Activated T-helper 1 cell treated with anti-CD3 and anti-CD28 coated beads, Interleukin-12 subunit alpha, Interleukin-12 subunit beta, Interleukin-2, Interleukin-4 antibody, amounts not matched to agents 30 ng/mL and 10 ng/mL and 1 ng/mL, durations not matched to agents 14 hours and 24 hours and 36 hours (primary cell): ENCODE results near the gene MEGF6. TPM values are rescaled to one million over a fixed set of nuclear protein-coding genes. Genes with fewer than 3 reads are reported as not detected.
"Not testable (repeated sequence)": the region's sequence is repeated elsewhere in the genome, so short reads cannot be mapped to it uniquely, and the experiment has no call there.

Experiments used
- DNase-seq: peaks from one replicate; pipeline ENCODE4 v3.0.0; 2021; ENCODE audit warnings: low spot score
- H3K27ac Mint-ChIP-seq: one replicate; pipeline ENCODE4 v1.8.0; 2021; ENCODE audit warnings: mild to moderate bottlenecking, mixed read lengths
- H3K27me3 Mint-ChIP-seq: one replicate; pipeline ENCODE4 v1.8.0; 2022; ENCODE audit warnings: mild to moderate bottlenecking, moderate library complexity, mixed read lengths; ENCODE audit not compliant: insufficient read depth
- H3K36me3 Mint-ChIP-seq: one replicate; pipeline ENCODE4 v1.8.0; 2021; ENCODE audit warnings: low read depth, mixed read lengths
- H3K4me1 Mint-ChIP-seq: one replicate; pipeline ENCODE4 v1.8.0; 2021; ENCODE audit warnings: low read depth, mixed read lengths
- H3K4me3 Mint-ChIP-seq: one replicate; pipeline ENCODE4 v1.8.0; 2021; ENCODE audit warnings: mild to moderate bottlenecking, moderate library complexity, mixed read lengths
- H3K9me3 Mint-ChIP-seq: one replicate; pipeline ENCODE4 v1.8.0; 2021; ENCODE audit warnings: mixed read lengths
- intact Hi-C: fragments of 100-400 bp; cut with micrococcal nuclease; formaldehyde crosslinking; loops from one replicate; pipeline ENCODE4 v1.15.1; 2024
- total RNA-seq: library from RNA; stranded (reverse); gene quantifications from 2 replicates; pipeline ENCODE4 v1.2.3, GENCODE V29; 2022

The MEGF6 gene
- total RNA-seq, 1 donor from 2014 or later, result 1.2 TPM

- H3K4me1 Mint-ChIP-seq, DNase-seq, H3K9me3 Mint-ChIP-seq, H3K36me3 Mint-ChIP-seq, intact Hi-C loops, H3K27ac Mint-ChIP-seq, H3K27me3 Mint-ChIP-seq, H3K4me3 Mint-ChIP-seq: not testable (repeated sequence)
Measured at GRCh38 chr1:3572638-3573037, 38.7 kb downstream of the MEGF6 start.

DNA sequence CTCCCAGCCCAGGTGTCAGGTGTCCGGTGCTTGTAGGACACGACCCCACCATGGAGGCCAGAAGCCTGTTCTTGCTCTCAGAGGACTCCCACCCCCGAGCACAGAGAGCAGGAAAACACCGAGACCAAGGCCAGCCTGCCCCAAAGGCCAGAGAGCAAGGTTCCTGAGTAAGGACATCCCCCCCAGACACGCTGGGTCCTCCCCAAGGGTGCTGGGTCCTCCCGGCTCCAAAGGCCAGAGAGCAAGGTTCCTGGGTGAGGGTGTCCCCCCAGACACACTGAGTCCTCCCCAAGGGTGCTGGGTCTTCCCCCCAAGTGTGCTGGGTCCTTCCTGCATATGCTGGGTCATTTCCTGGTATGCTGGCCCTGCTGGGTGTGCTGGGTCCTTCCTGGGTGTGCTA is 40.0 kb downstream of the MEGF6 start:
- Mint-ChIP-seq H3K9me3 (no peaks in the 10 kb centered on the region), H3K36me3 (no peaks in the 10 kb centered on the region), H3K4me3 (no peak overlapping the region), H3K27ac (no peak overlapping the region), H3K27me3 (no peaks in the 10 kb centered on the region), H3K4me1 (no peaks in the 10 kb centered on the region)
- intact Hi-C loops, result no loop called here
- DNase-seq, result no peak

- Mint-ChIP-seq H3K4me3 (no peak overlapping the region), H3K9me3 (no peaks in the 10 kb centered on the region), H3K27ac (no peak overlapping the region), H3K27me3 (no peaks in the 10 kb centered on the region), H3K36me3 (no peaks in the 10 kb centered on the region), H3K4me1 (no peaks in the 10 kb centered on the region)
- intact Hi-C loops, result no loop called here
- DNase-seq, result no peak
Measured at GRCh38 chr1:3570066-3570986, 41.0 kb downstream of the MEGF6 start.

DNA sequence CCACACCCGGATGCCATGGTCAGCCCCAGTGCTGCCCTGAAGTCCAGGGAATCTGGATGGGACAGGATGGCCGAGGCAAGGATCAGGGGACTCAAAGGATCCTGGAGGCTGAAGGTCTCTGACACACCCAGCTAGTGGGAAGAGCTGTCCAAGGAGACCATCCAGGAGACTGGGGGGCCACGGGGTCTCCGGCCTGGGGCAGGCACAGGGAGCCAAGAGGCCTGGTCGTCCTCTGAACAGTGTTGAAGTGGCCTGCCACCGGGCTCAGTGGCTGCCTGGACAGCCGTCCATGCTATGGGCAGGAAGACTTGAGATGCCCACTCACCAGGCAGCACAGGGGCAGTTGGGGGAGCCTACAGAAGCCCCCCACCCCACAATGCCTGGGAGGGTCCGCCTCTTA is 41.9 kb downstream of the MEGF6 start:
- Mint-ChIP-seq H3K27ac (no peak overlapping the region), H3K36me3 (no peaks in the 10 kb centered on the region), H3K4me3 (no peak overlapping the region), H3K4me1 (no peaks in the 10 kb centered on the region), H3K9me3 (no peaks in the 10 kb centered on the region), H3K27me3 (no peaks in the 10 kb centered on the region)
- DNase-seq, result no peak
- intact Hi-C loops, result no loop called here

GRCh38 chr1:3568815-3569435 is 42.4 kb downstream of the MEGF6 start:
- Mint-ChIP-seq H3K27me3 (no peaks in the 10 kb centered on the region), H3K36me3 (no peaks in the 10 kb centered on the region), H3K4me3 (no peak overlapping the region), H3K9me3 (no peaks in the 10 kb centered on the region), H3K4me1 (no peaks in the 10 kb centered on the region), H3K27ac (no peak overlapping the region)
- intact Hi-C loops, result no loop called here
- DNase-seq, result no peak

DNA sequence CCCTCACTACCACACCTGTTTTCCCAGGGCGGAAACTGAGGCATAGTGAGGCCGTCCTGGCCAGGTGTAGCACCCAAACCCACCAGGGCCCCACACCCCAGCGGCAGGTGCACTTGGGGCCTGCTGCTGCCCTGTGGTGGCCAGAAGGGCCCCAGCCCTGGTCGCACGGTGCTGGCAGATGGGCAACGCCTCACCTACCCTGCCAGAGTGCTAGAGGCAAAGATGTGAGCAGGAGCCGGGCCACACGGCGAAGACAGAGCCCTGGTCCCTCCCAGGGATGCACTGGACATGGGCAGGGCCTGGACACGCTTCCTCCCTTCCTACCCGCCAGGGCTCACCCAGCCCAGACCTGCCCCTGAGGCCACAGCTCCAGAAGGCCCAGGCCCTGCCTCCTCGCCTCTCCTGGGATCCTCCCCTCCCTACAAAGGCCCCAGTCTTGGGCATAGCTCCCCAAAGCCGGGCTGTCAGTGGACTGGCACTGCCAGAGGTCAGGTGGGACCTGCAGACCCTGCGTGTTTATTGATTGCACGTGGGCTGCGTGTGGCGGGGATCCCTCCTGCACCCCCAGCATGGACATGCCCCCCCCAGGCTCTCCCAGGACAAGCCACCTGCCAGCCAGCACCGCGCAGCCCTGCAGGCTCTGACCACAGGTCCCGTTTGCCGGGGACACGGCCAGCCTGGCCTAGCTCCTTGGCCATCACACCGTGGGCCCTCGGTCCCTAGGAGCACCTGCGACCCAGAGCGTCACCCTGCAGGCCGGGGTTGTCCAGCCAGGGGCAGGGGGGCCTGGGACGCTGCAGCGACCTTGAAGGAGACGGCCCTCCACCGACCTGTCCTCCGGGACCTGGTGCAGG is 44.1 kb downstream of the MEGF6 start:
- H3K27me3 Mint-ChIP-seq, result no peaks in the 10 kb centered on the region
- H3K27ac Mint-ChIP-seq, result no peak overlapping the region
- no peak overlapping the region for H3K4me3 Mint-ChIP-seq
- H3K9me3 Mint-ChIP-seq, result no peaks in the 10 kb centered on the region
- intact Hi-C loops, result no loop called here
- H3K4me1 Mint-ChIP-seq, result no peaks in the 10 kb centered on the region
- H3K36me3 Mint-ChIP-seq, result no peaks in the 10 kb centered on the region
- no peak for DNase-seq

GRCh38 chr1:3566003-3566885 is 45.1 kb downstream of the MEGF6 start:
- Mint-ChIP-seq H3K4me3 (no peak overlapping the region), H3K9me3 (no peaks in the 10 kb centered on the region), H3K4me1 (no peaks in the 10 kb centered on the region), H3K27ac (no peak overlapping the region), H3K36me3 (no peaks in the 10 kb centered on the region), H3K27me3 (no peaks in the 10 kb centered on the region)
- no peak for DNase-seq
- intact Hi-C loops, result no loop called here

DNA sequence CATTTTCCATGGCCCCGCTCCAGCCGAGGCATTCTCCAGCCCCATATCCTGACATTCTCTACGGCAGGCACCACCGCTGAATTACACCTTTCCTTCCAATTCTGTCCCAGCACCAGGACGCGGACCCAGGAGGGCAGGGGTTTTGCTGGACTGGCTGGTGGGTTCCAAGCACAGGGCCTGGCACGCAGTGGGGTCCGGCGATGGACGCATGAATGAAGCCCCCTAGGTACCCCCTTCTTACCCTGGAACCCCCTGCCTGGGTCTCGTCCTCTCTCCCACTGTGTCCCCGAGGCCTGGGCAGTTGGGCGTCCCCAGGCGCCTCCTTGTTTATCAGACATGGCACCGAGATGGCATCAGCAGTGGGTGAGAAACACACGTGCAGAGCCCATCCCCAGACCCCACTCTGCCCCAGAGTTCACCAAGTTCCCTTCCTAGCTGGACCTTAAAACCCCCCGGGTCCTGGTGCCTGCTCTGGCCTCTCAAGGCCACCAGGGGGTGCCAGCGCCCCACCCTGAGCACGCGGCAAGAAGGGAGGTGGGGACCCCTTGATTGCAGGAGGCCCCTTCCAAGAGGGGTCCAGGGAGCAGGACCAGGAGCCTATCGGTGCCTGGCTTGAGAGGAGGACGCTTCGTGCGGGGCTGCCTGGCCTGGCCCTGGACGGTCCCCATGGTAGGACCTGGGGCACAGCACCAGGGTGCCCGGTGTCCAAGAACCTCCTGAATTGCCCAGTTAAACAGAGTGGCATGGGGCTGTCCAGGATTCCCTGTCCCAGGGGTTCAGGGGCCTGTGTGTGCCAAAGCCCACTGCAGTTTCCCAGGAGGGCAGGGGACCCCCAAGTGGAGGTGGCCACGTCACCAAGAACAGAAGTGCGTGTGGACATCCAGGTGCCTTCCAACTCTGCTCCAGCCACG is 46.1 kb downstream of the MEGF6 start:
- Mint-ChIP-seq H3K27me3 (no peaks in the 10 kb centered on the region), H3K36me3 (no peaks in the 10 kb centered on the region), H3K9me3 (no peaks in the 10 kb centered on the region), H3K4me1 (no peaks in the 10 kb centered on the region), H3K4me3 (no peak overlapping the region), H3K27ac (no peak overlapping the region)
- no peak for DNase-seq
- intact Hi-C loops, result loop anchor here (1.0 kb wide), 2 partner anchors 54 to 159 kb away; no protein-coding TSS in a partner anchor

GRCh38 chr1:3563610-3564009 is 47.7 kb downstream of the MEGF6 start:
- intact Hi-C loops, result no loop called here
- Mint-ChIP-seq H3K27me3 (no peaks in the 10 kb centered on the region), H3K9me3 (no peaks in the 10 kb centered on the region), H3K27ac (no peak overlapping the region), H3K36me3 (no peaks in the 10 kb centered on the region), H3K4me3 (no peak overlapping the region), H3K4me1 (no peaks in the 10 kb centered on the region)
- no peak for DNase-seq

GRCh38 chr1:3563125-3563524 is 48.2 kb downstream of the MEGF6 start:
- Mint-ChIP-seq H3K4me3 (no peak overlapping the region), H3K36me3 (no peaks in the 10 kb centered on the region), H3K4me1 (no peaks in the 10 kb centered on the region), H3K27ac (no peak overlapping the region), H3K9me3 (no peaks in the 10 kb centered on the region), H3K27me3 (no peaks in the 10 kb centered on the region)
- no peak for DNase-seq
- intact Hi-C loops, result no loop called here

DNA sequence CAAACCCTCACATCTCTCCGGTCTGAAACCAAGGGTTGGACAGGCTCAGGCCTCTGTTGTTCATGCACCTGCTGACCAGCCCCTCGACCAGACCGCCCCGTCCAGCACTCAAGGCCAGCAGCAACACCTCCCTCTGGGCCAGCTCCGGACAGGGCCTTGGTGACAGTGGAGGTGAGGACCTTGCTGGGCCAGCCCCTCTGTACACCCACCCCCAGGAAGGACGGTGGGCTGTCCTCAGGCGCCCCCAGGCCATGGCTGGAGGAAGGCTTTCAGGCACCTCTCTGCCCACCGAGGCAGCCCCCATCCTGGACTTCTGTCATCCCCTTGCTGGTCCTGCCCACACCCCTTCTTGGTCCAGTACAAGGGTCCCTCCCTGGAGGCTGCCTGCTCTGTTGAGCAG is 48.6 kb downstream of the MEGF6 start:
- H3K4me1 Mint-ChIP-seq, result no peaks in the 10 kb centered on the region
- H3K4me3 Mint-ChIP-seq, result no peak overlapping the region
- no peak overlapping the region for H3K27ac Mint-ChIP-seq
- H3K36me3 Mint-ChIP-seq, result no peaks in the 10 kb centered on the region
- intact Hi-C loops, result no loop called here
- H3K9me3 Mint-ChIP-seq, result no peaks in the 10 kb centered on the region
- no peaks in the 10 kb centered on the region for H3K27me3 Mint-ChIP-seq
- DNase-seq, result no peak
